Activated naive CD4-positive, alpha-beta T cell treated with anti-CD3 and anti-CD28 coated beads, Interleukin-2, amount 50 U/mL, for 72 hours (primary cell): ENCODE data around the gene KRTAP5-11. TPM values are rescaled to one million over a fixed set of nuclear protein-coding genes. Genes with fewer than 3 reads are reported as not detected.
"Not testable (repeated sequence)": the region's sequence is repeated elsewhere in the genome, so short reads cannot be mapped to it uniquely, and the experiment has no call there.

ENCODE experiments used
- ATAC-seq, 2 donors: fragments of 150-1000 bp; cut with Tn5 transposase; 2 replicates each; pipeline ENCODE4 v1.10.0; 2021; ENCODE audit warnings: mild to moderate bottlenecking in 2 of 2, moderate library complexity in 2 of 2
- DNase-seq, 2 donors: peaks; one replicate each; pipeline ENCODE4 v3.0.0; 2021 to 2022; ENCODE audit warnings: low spot score in 2 of 2
- H3K27ac Mint-ChIP-seq, 2 donors: one replicate each; pipeline ENCODE4 v1.8.0; 2022; ENCODE audit warnings: mild to moderate bottlenecking in 2 of 2, mixed read lengths in 2 of 2
- H3K36me3 Mint-ChIP-seq, 2 donors: one replicate each; pipeline ENCODE4 v1.8.0; 2022; ENCODE audit warnings: mixed read lengths in 2 of 2
- H3K9me3 Mint-ChIP-seq, 2 donors: one replicate each; pipeline ENCODE4 v1.8.0; 2022; ENCODE audit warnings: mixed read lengths in 2 of 2
- total RNA-seq, 2 donors: library from RNA; stranded (reverse); gene quantifications; one replicate each; pipeline ENCODE4 v1.2.3, GENCODE V29; 2022

KRTAP5-11 gene
- total RNA-seq, 2 donors from 2014 or later: not detected

DNA sequence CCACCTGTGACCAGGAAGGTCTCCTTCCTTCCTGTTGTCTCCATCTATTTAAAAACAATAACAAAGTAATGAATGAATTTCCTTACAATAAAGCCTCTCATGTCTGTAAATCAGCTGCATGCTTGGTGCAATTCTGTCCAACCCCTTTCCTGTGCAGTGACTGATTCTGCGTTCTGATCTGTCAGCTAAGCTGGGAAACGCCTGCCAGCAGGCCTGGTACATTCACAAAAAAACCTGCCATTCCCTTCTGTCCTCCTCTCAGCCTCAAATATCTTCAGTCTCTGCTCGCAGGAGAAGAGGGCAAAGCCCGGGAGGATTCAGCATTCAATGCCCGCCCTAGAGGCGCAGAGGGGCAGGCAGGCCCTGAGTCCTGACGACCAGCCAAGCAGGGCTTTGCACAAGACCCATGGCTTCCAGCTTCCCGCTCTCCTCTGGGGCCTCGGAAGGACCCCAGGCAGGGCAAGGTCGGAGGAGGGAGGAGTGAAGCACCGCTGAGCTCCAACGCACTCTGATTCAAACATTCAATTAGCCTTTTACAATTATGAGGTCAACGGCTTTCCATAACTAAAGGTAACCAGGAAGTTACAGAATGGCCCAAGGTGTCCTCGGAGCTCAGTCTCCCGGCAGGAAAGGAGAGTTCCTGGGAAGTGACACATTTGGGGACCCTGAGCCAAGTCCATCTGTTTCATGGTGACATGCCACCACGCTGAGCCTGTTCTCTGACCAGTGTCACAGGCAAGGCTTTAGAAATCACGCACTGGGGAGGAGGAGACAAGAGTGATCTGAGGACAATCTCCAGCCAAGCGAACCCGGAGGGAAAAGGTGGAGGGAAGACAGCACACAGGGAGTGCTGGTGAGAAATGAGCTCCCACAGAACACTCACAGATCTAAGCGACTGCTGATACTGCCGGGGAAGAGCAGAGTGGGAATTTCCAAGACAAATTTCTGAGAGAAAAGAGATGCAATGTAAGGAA lies 15.8 kb downstream of the KRTAP5-11 start:
- not testable (repeated sequence) for H3K9me3 Mint-ChIP-seq, H3K36me3 Mint-ChIP-seq, DNase-seq, H3K27ac Mint-ChIP-seq, ATAC-seq

DNA sequence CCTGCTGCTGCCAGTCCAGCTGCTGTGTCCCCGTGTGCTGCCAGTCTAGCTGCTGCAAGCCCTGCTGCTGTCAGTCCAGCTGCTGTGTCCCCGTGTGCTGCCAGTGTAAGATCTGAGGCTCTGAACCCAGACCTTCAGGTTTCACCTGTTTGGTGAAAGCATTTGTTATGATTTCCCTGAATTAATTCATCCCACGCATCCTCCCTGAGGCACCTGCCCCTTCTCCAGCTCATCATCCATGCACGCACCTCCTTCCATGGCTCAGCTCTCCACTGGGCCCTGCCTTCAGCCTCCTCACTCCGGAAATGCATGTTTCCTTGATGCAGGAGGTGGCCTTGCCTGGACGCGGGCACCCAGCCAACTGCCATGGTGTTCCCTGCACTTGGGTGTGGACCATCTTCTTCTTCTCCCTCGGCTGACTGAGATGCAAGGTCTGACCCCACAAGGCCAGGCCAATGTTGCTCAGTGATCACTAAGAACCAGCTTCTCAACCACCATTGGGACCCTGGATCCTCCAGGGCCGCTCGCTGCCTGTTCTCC lies 16.5 kb downstream of the KRTAP5-11 start:
- no peaks in the 10 kb centered on the region for H3K9me3 Mint-ChIP-seq
- no peak for ATAC-seq
- H3K36me3 Mint-ChIP-seq: no peaks in the 10 kb centered on the region

DNA sequence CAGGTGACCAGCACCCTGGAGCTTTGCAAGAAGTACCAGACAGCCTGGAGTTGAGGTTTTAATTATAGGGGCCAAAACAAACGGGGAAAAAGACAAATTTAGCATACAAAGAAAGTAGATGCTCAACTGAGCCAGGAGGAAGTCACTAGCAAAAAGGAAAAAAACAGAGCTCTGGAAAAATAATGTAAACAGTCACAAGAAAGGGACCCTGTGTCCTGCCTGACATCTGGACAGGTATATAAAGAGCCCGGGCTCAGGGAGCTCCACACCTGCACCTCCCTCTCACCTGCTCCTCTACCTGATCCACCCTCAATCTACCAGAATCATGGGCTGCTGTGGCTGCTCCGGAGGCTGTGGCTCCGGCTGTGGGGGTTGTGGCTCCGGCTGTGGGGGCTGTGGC lies 17.4 kb downstream of the KRTAP5-11 start, which contains the start of gene KRTAP5-10:
TSS of gene KRTAP5-10 (plus strand) at position 301 of the 400 bp plus-strand sequence. CDS start at position 326, 25 bp downstream.
- Mint-ChIP-seq H3K9me3 (no peaks in the 10 kb centered on the region), H3K27ac (no peak within 1 kb of the TSS), H3K36me3 (no peaks in the 10 kb centered on the region)
- ATAC-seq (no peak), DNase-seq (no peak)

More for the DNA sequence above, 16.5 kb downstream of the KRTAP5-11 start:
- no peak for DNase-seq
- H3K27ac Mint-ChIP-seq: no peak overlapping the region

GRCh38 chr11:71564430-71564829 lies 18.2 kb downstream of the KRTAP5-11 start:
- H3K36me3 Mint-ChIP-seq: no peaks in the 10 kb centered on the region
- no peak for DNase-seq
- H3K9me3 Mint-ChIP-seq: no peaks in the 10 kb centered on the region
- no peak for ATAC-seq
- no peak overlapping the region for H3K27ac Mint-ChIP-seq

- no peaks in the 10 kb centered on the region for H3K9me3 Mint-ChIP-seq
- ATAC-seq: peak; percentile 41 to 64
- DNase-seq: peak in 1 of 2 donors; percentile 11
These were observed 19.3 kb downstream of the KRTAP5-11 start for GRCh38 chr11:71563406-71563805.

GRCh38 chr11:71562120-71562519 lies 20.6 kb downstream of the KRTAP5-11 start:
- no peak overlapping the region for H3K27ac Mint-ChIP-seq
- ATAC-seq: no peak

More at GRCh38 chr11:71563406-71563805, 19.3 kb downstream of the KRTAP5-11 start:
- H3K27ac Mint-ChIP-seq: no peak overlapping the region
- H3K36me3 Mint-ChIP-seq: no peaks in the 10 kb centered on the region

DNA sequence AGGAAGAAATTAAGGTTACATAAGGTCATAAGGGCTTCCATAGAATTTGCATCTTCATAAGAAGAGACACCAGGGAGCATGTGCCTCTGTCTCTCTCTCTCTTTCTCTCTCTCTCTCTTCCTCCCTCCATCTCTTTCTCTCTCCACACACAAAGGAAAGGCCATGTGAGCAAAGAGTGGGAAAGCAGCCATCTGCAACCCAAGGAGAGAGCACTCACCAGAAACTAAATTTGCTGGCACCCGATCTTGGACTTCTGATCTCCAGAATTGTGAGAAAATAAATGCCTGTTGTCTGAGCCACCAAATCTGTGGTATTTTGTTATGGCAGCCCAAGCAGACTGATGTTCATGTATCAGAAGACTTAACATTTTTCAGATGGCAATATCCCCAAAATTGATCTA lies 23.7 kb downstream of the KRTAP5-11 start:
- H3K27ac Mint-ChIP-seq: no peak overlapping the region
- no peaks in the 10 kb centered on the region for H3K9me3 Mint-ChIP-seq
- H3K36me3 Mint-ChIP-seq: no peaks in the 10 kb centered on the region
- DNase-seq (no peak), ATAC-seq (no peak)

More at GRCh38 chr11:71562120-71562519, 20.6 kb downstream of the KRTAP5-11 start:
- H3K36me3 Mint-ChIP-seq: no peaks in the 10 kb centered on the region
- DNase-seq: no peak
- no peaks in the 10 kb centered on the region for H3K9me3 Mint-ChIP-seq

DNA sequence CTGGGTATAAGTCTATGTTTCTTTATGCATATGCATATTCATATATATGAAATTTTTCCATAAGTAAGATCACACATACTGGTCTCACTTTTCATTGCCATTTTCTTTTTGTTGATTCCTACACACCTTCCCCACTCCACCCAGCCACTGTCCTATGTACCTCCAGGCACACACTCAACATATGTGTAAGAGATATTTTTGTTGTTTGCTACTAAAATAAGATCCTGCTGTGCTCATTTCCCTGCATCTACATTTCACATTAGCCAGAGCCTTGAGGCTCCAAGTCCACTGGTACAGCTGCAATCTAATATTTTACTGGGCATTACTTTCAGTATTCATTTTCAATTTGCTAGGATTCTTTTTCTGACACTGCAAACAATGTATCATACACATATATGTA lies 25.4 kb downstream of the KRTAP5-11 start:
- Mint-ChIP-seq H3K27ac (no peak overlapping the region), H3K36me3 (no peaks in the 10 kb centered on the region), H3K9me3 (no peaks in the 10 kb centered on the region)
- ATAC-seq: no peak
- DNase-seq: no peak

- no peak for ATAC-seq
- no peak for DNase-seq
- no peaks in the 10 kb centered on the region for H3K9me3 Mint-ChIP-seq
- H3K36me3 Mint-ChIP-seq: no peaks in the 10 kb centered on the region
- H3K27ac Mint-ChIP-seq: no peak overlapping the region
These were observed 26.7 kb downstream of the KRTAP5-11 start for GRCh38 chr11:71556018-71556417.

GRCh38 chr11:71555508-71555907 lies 27.2 kb downstream of the KRTAP5-11 start:
- Mint-ChIP-seq H3K36me3 (no peaks in the 10 kb centered on the region), H3K9me3 (no peaks in the 10 kb centered on the region), H3K27ac (no peak overlapping the region)
- ATAC-seq (no peak), DNase-seq (no peak)

GRCh38 chr11:71554996-71555395 lies 27.7 kb downstream of the KRTAP5-11 start:
- Mint-ChIP-seq H3K27ac (no peak overlapping the region), H3K9me3 (no peaks in the 10 kb centered on the region), H3K36me3 (no peaks in the 10 kb centered on the region)
- no peak for DNase-seq
- ATAC-seq: no peak

GRCh38 chr11:71551711-71552110 lies 31.0 kb downstream of the KRTAP5-11 start:
- ATAC-seq (peak in 1 of 2 donors; percentile 61), DNase-seq (no peak)
- Mint-ChIP-seq H3K36me3 (no peaks in the 10 kb centered on the region), H3K27ac (no peak overlapping the region), H3K9me3 (no peaks in the 10 kb centered on the region)

- no peaks in the 10 kb centered on the region for H3K9me3 Mint-ChIP-seq
- ATAC-seq: no peak
These were observed 33.9 kb downstream of the KRTAP5-11 start for GRCh38 chr11:71548716-71549151.

DNA sequence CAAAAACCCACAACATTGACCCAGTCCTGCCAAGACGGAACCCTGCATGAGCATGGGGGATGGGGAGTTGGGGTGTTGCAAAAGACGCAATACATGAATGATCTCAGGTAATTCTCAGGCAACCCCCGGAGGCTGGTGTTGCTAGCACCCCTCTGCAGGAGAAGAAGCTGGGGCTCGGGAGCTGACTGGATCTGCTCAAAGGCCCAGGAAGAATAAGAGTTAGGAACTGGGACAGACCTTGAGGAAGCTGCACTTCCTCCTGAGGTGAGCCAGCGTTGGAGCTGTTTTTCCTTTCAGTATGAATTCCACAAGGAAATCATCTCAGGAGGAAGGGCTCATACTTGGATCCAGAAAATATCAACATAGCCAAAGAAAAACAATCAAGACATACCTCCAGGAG lies 34.6 kb downstream of the KRTAP5-11 start, which contains the start of gene KRTAP5-9:
TSS of gene KRTAP5-9 (plus strand) at position 301 of the 400 bp plus-strand sequence. CDS start 238 bp downstream, outside the sequence.
- H3K9me3 Mint-ChIP-seq: no peaks in the 10 kb centered on the region
- peaks cover 0 to 3% of the 10 kb centered on the region in 2 donors for H3K36me3 Mint-ChIP-seq
- ATAC-seq: no peak
- no peak for DNase-seq
- H3K27ac Mint-ChIP-seq: no peak within 1 kb of the TSS

More at GRCh38 chr11:71548716-71549151, 33.9 kb downstream of the KRTAP5-11 start:
- no peak overlapping the region for H3K27ac Mint-ChIP-seq
- DNase-seq: no peak
- H3K36me3 Mint-ChIP-seq: no peaks in the 10 kb centered on the region

DNA sequence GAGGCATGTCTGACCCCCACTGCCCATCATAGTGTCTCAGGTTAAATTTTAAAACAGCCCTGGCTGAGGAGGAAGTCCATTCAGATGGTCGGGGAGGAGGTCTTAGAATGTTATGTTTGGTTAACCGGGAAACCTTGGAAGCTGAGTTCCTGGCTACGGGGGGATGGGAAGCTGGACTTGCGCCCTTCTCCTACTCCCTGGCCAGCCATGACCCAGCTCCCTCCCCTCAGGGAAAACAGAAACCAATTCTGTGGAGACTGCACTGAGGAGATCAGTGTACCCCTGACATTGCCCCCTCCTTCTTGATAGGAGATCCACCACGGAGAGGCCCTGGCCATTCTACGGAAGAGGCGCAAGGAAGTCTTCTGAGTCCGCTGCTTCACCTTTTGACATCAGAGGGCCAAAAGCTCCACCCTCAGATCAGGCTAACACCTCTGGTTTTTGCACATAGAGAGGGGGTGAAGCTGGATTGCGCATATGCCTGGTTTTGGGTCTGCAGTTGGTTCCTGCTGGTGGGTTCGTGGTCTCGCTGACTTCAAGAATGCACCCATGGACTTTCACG lies 37.2 kb downstream of the KRTAP5-11 start:
- H3K27ac Mint-ChIP-seq: no peak overlapping the region
- ATAC-seq: no peak
- H3K36me3 Mint-ChIP-seq: peaks cover 11 to 20% of the 10 kb centered on the region in 2 donors
- no peak for DNase-seq
- H3K9me3 Mint-ChIP-seq: peaks cover 11 to 16% of the 10 kb centered on the region in 2 donors

GRCh38 chr11:71544525-71545214 lies 38.0 kb downstream of the KRTAP5-11 start:
- H3K27ac Mint-ChIP-seq: peak overlapping the region in 1 of 2 donors; percentile 32
- DNase-seq (no peak), ATAC-seq (no peak)
- H3K36me3 Mint-ChIP-seq: peaks cover 11 to 20% of the 10 kb centered on the region in 2 donors
- H3K9me3 Mint-ChIP-seq: peaks cover 11 to 16% of the 10 kb centered on the region in 2 donors
